Measurements from ENCODE around the gene CPXM2. TPM values are rescaled to one million over a fixed set of nuclear protein-coding genes. Genes with fewer than 3 reads are reported as not detected.

The CPXM2 gene
- total RNA-seq, 1 donor from 2014 or later, result 1.0 TPM

- DNase-seq, result no peak
These were observed 95.6 kb downstream of the CPXM2 start for GRCh38 chr10:123795846-123796590.

DNA sequence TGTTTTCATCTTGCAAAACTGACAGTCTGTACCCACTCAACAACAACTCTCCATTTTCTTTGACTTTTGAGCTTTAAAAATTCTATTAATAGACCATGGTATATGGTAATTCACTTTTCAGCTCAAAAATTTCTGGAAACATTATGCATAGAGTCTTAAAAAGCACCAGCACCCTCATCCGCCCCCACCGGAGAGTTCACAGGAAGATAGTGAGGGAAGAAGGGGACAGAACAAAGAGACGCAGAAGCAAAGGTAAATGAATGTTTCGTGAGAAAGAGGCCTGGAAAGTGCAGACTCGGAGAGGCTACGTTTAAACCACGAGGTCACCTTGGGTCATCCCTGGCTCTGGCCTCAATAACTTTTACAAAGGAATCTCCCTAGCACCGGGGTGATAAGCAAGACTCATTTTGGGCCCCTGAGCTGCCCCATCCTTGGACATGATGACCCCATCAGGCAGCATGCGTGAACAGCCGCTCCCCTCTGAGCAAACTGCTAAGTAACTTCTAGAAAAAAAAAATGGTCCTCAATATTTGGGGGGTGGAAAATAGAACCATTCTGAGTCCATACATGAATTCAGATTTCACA is 96.3 kb downstream of the CPXM2 start:
- DNase-seq, result no peak

DNA sequence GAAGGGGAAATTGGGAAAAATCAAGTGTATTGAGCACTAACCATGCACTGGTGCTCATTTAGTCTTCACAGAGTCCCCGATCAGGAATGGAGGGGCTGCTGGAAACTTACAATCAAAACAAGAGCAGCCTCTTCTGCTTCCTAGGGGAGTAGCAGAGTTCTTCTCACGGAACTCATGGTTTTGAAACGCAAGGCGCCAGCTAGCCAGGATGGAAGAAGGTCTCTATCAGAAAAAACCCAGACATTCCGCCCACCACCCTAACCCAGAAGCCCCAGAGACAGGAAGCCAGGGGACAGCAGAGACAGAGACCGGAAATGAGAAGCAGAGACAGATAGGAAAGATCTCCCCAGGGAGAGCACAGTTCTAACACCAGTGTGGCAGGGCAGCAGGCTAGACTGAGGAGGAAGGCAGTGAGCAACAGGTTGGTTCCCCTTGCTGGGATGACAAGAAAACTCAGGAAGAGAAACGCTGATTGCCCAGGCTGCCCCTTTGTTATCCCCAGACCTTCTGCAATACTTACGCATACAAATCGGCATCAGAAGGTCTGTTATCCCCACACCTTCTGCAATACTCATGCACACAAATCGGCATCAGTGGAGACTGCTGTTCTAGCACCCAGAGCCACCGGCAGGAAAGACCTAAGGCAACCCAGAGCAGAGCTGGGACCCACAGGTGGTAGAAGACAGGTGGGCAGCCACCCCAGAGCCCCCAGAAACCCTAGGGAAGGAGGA is 99.2 kb downstream of the CPXM2 start:
- DNase-seq, result no peak

DNA sequence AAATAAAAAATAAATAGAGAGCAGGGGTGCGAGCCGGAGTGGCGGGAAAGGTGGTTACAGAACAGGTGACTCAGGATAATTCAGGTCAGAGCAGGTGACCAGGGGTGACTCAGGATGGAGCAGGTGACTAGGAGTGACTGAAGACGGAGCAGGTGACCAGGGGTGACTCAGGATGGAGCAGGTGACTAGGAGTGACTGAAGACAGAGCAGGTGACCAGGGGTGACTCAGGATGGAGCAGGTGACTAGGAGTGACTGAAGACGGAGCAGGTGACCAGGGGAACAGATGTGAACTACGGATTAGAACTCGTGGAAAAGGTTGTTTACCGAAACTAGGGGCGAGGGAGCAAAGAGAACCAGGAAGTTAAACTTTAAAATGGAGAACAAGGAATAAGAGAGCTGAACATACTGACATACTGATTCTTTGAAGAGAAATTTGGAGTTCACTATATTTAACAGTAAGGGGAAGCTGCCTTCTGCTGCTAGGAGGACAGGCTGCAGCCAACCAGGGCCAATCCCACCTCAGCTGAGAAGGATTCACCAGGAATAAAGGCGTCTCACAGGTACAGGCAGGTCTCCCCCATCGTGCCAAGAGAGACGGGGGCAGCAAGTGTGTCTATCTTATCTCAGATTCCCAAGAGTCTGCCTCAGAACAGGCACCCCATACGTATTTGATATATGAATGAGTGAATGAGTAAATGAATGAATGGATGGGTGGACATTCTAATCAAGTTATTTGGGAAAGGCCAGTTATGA is 101.3 kb downstream of the CPXM2 start:
- DNase-seq, result no peak

DNA sequence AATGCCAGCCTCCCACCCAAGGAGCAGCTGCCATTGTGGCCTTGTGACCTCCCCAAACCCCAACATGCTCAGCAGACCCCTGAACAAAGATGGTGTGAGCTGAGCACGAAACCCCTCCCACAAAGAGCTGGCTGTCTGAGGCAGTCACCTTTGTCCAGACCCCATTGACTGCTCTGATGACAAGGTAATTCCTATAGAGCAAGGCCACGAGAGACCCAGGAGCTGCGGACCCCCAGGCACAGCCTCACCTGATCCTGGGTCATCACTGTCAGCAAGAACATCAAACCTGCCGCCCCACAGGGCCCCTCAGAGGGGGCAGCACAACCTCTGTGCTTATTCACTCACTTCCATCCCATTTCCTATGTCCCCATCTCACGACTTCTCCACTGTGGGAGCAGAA is 102.6 kb downstream of the CPXM2 start:
- no peak for DNase-seq

DNA sequence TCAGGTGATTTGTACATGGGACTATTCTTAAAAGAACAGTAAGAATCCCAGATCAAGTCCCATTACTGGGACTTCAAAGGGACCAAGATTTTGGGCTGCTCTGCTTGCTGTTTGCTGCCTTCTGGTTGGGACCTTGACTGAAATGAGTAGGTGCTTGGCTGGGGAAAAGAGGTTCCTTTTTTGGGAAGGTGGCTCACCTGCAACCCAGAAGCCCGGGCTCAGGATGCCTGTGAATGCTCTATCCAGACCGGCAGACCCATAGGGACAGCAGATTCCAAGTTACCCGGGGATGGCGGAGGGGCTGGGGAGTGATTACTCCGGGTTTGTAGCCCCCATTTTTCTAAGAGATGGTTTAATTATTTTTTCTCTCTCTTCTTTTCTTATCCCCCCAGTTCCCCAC is 104.0 kb downstream of the CPXM2 start:
- DNase-seq, result no peak

- no peak for DNase-seq
These were observed 104.7 kb downstream of the CPXM2 start for GRCh38 chr10:123786896-123787295.

GRCh38 chr10:123786306-123786705 is 105.3 kb downstream of the CPXM2 start:
- DNase-seq, result no peak

- DNase-seq, result peak; percentile 87
These were observed 107.0 kb downstream of the CPXM2 start for GRCh38 chr10:123784646-123785045.

GRCh38 chr10:123784216-123784615 is 107.4 kb downstream of the CPXM2 start:
- DNase-seq, result no peak

DNA sequence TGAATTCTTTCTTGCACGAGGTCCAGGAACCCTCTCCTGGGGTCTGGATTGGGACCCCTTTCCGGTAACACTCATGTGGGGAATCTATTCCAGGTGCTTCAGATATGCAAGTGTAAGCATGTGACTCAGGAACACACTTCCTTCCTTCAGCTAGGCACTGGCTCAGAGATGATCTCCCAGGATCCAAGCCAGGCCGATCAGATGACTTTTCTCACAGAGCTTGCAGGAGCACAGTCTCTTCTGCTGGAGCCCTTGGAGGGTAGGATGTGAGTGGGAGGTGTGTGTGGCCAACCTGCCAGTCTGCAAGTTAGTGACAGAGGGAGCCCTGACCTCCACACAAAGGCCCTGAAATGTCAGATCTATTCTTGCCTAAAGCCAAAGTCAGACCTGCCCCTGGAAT is 108.3 kb downstream of the CPXM2 start:
- peak; percentile 34 for DNase-seq

DNA sequence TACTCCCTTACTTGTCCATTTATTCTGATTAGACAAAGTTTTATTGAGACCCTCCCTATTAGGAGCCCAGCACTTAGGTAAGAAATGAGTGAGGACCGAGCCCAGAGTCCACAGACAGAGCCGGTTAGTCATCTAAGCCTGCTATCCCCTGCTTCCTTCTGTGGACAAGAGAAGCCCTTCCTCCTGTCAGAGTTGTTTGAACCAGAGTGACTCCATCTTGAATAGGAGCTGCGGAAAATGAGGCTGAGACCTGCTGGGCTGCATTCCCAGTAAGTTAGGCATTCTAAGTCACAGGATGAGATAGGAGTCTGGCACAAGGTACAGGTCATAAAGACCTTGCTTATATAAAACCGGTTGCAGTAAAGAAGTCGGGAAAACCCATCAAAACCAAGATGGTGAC is 109.1 kb downstream of the CPXM2 start:
- no peak for DNase-seq

- DNase-seq, result no peak
These were observed 109.6 kb downstream of the CPXM2 start for GRCh38 chr10:123781956-123782500.

DNA sequence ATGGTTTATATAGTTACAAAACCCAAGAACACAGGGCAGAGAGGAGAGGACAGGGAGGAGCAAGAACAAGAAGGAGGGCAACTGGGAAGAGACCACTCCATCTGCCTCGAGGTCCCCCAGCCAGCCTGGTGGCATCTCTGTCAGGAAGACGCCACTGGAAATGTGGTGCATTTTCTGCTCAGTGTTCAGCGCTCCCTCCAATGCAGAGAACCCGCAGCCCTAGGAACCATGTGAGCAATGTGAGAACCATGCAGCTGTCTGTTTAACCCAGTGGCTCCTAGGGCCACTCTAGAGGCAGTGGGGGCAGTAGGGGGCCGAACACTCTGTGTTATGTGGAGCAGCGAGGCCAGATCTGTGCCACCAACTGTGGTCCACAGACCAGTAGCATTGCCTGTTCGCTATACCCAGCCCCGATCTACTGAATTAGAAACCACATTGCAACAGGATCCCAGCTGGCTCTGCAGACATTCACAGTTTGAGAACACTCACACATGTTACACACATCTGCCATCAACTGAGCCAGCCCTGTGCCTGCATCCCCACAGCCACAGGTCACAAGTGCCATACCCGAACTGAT is 110.2 kb downstream of the CPXM2 start:
- no peak for DNase-seq

DNA sequence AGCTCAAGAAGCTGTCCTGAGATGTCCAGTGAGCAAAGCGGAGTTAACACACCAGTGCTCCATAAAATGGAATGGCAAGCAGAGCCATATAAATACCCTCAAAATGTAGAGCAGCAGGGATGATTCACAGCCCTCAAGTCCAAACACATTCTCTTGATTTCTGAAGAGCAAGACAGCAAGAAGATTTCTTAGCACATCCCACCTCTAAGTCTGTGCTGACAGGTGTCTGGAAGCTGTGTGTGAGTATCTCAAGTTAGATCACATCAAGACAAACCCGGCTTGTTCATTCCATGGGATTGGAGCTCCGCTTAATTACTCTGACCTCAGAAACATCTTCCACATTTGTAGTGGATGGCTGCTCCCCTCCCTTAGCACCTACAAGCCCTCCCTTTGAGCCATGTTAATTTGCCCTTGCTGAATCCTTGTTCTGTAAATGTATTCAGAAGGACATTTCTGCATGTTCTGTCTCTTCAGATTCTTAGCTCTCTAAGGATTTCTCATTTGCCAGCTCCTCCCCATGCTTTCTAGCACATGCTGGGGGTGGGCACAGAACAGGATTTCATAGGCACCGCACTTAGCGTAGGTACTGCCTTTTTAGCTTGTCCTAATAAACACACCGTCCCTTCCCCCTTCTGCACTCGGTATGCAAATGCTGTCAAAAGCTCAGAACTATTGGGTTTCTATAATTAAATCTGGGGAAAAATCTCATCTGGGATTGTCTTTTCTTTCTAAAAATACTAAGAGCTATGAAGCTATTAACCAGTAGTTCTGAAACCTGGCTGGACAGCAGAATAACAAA is 112.7 kb downstream of the CPXM2 start:
- no peak for DNase-seq

- no peak for DNase-seq
These were observed 113.7 kb downstream of the CPXM2 start for GRCh38 chr10:123777881-123778280.

DNA sequence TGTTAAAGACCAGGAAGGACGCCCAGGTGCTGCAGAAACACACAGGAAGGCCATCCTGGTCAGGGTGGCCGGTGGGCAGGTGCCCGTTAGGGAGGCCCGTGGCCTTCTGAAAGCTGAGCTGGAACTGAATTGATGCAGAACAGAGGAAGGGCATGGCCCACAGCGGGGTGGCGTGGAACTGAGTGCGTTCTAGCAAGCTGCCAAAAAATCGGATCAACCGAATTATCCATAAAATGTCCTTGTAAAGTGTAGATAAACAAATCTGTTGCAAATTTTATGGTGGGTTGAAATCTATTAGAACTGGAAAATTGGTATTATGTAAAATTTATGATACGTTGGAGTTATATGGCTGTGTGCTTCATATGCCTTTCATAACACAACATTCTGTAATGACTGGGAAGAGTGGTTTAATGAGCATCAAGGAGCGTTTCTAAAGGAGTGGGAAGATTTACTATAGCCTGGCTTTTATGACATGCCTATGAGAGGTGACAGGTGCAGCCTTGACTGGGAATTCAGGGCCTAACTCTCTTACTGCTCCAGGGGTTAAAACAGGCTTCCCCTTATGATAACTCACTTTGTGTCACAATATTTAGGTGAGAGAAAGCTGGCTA is 117.4 kb downstream of the CPXM2 start:
- no peak for DNase-seq

GRCh38 chr10:123772645-123773508 is 118.7 kb downstream of the CPXM2 start:
- no peak for DNase-seq

- no peak for DNase-seq
These were observed 119.5 kb downstream of the CPXM2 start for GRCh38 chr10:123771877-123772644.

Data from dermis blood vessel endothelial cell (primary cell).